ENCODE results near the gene UBE2E3. TPM values are rescaled to one million over a fixed set of nuclear protein-coding genes. Genes with fewer than 3 reads are reported as not detected.

Gene UBE2E3
- total and polyA plus RNA-seq, 2 donors from 2014 or later = 78.7 to 86.9 TPM

DNA sequence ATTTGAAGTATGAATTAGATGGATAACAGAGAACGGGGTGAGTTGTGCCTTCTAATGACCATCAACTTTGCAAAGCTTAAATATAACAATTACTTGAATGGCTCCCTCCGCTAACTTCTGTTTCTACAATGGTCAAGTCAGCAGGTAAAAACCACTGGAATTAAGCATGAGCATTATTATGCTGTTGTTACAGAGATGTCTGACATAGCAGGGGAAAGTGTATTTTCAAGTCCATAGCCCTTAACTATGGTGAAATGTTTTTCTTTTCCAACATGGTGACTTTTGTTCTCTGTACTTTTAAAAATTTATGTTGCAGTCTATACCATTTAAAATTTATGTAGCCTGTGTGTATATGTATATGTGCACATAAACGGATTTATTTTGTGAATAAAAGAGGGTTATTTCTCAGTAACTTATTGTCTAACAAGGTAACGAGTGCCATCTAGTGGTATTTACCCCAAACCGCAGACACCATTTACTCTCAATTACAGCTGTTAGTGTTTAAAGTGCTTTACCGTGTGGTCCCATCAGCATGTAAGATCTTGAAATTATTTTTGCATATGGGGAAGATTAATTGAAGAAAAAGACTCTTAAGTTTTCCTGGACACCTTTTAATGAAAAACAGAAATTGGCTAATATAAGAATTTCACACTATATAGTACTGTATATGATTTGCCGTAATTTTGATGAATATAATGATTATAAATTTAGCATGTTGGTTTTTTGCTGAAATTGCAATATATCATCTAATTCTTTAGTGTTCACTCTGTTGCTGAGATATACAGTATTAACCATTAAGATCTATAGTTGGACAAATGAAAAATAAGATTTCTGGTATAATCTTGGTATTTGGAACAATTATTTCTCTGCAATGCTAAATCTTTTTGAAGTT lies 78.2 kb downstream of the UBE2E3 start:
- peak; percentile 47 for FAIRE-seq

GRCh38 chr2:181063696-181064095 lies 83.3 kb downstream of the UBE2E3 start:
- no peak for DNase-seq
- Histone ChIP-seq H3K36me3 (ENCODE audit: control insufficient read depth in 2 of 3, insufficient read depth in 3 of 3, low read length in 3 of 3) (peaks cover 0 to 3% (median 0%) of the 10 kb centered on the region in 3 donors), H3K27me3 (ENCODE audit: control insufficient read depth, insufficient read depth, low read length) (no peaks in the 10 kb centered on the region), H3K27ac (ENCODE audit: low read depth in 2 of 2, low read length in 2 of 2) (no peak overlapping the region), H3K4me1 (ENCODE audit: control insufficient read depth in 2 of 3, insufficient read depth in 2 of 3, low read depth in 1 of 3, low read length in 3 of 3) (no peaks in the 10 kb centered on the region), H3K9me3 (ENCODE audit: control insufficient read depth in 2 of 3, insufficient read depth in 1 of 3, low read length in 3 of 3) (no peaks in the 10 kb centered on the region), H3K4me3 (ENCODE audit: low read length in 3 of 3) (no peak overlapping the region), H3K9ac (ENCODE audit: low read length in 3 of 3) (no peak overlapping the region)
- no peak for TF ChIP-seq CTCF (IDR thresholded peaks at IDR 0.05; ENCODE audit: borderline replicate concordance, extremely low read depth, insufficient read depth)
- no peak for FAIRE-seq
- intact Hi-C loops (cut with DNase I) = no loop called here

More for the DNA sequence above, 78.2 kb downstream of the UBE2E3 start:
- intact Hi-C loops (cut with DNase I) = no loop called here
- Histone ChIP-seq H3K36me3 (ENCODE audit: control insufficient read depth in 2 of 3, insufficient read depth in 3 of 3, low read length in 3 of 3) (peaks cover 0 to 3% (median 0%) of the 10 kb centered on the region in 3 donors), H3K9me3 (ENCODE audit: control insufficient read depth in 2 of 3, insufficient read depth in 1 of 3, low read length in 3 of 3) (no peaks in the 10 kb centered on the region), H3K27me3 (ENCODE audit: control insufficient read depth, insufficient read depth, low read length) (no peaks in the 10 kb centered on the region), H3K4me1 (ENCODE audit: control insufficient read depth in 2 of 3, insufficient read depth in 2 of 3, low read depth in 1 of 3, low read length in 3 of 3) (no peaks in the 10 kb centered on the region), H3K27ac (ENCODE audit: low read depth in 2 of 2, low read length in 2 of 2) (no peak overlapping the region), H3K9ac (ENCODE audit: low read length in 3 of 3) (no peak overlapping the region), H3K4me3 (ENCODE audit: low read length in 3 of 3) (no peak overlapping the region)
- TF ChIP-seq CTCF (IDR thresholded peaks at IDR 0.05; ENCODE audit: borderline replicate concordance, extremely low read depth, insufficient read depth) = peak; percentile 56
- no peak for DNase-seq

DNA sequence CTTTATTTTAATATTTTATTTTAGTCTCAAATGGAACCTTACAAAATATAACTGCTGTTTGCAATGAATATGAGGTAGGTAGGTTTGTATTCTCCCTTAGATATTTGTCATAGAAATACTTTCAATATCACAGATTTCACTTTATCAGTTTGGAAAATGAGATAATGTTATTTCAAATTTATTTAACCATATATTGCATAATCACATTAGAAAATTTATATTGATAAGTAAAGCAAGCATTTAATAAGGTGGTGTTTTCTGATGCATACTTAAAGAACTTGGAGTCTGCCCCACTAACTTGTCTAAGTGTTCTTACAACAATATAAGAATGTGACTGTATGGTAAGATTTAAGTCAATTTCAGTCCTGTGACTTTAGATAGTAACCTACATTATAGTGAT lies 85.1 kb downstream of the UBE2E3 start:
- no peak for TF ChIP-seq CTCF (IDR thresholded peaks at IDR 0.05; ENCODE audit: borderline replicate concordance, extremely low read depth, insufficient read depth)
- Histone ChIP-seq H3K36me3 (ENCODE audit: control insufficient read depth in 2 of 3, insufficient read depth in 3 of 3, low read length in 3 of 3) (peaks cover 0 to 3% (median 0%) of the 10 kb centered on the region in 3 donors), H3K9me3 (ENCODE audit: control insufficient read depth in 2 of 3, insufficient read depth in 1 of 3, low read length in 3 of 3) (no peaks in the 10 kb centered on the region), H3K27me3 (ENCODE audit: control insufficient read depth, insufficient read depth, low read length) (no peaks in the 10 kb centered on the region), H3K4me3 (ENCODE audit: low read length in 3 of 3) (no peak overlapping the region), H3K9ac (ENCODE audit: low read length in 3 of 3) (no peak overlapping the region), H3K27ac (ENCODE audit: low read depth in 2 of 2, low read length in 2 of 2) (no peak overlapping the region), H3K4me1 (ENCODE audit: control insufficient read depth in 2 of 3, insufficient read depth in 2 of 3, low read depth in 1 of 3, low read length in 3 of 3) (no peaks in the 10 kb centered on the region)
- intact Hi-C loops (cut with DNase I) = no loop called here
- FAIRE-seq = no peak
- DNase-seq = no peak
